SK-N-SH (cell line): ENCODE results near the gene PUM1. TPM values are rescaled to one million over a fixed set of nuclear protein-coding genes. Genes with fewer than 3 reads are reported as not detected.

ENCODE experiments used
- CTCF ChIA-PET: fragments of 300-600, 350-600 bp; formaldehyde crosslinking; extraction: SDS; loops from one replicate; lab custom pipeline; 2021; lab: Yijun Ruan, JAX
- POLR2A ChIA-PET: fragments of 350-600 bp; sonication (Branson Sonifier 250); formaldehyde crosslinking; extraction: SDS; loops from one replicate; lab custom pipeline; 2020; ENCODE audit warnings: antibody characterized with exemption, inconsistent platforms; lab: Yijun Ruan, JAX
- DNase-seq: peaks from one replicate; pipeline ENCODE4 v3.0.0; 2012
- H2AFZ ChIP-seq: fragments of 200-600 bp; sonication (generic); 2 replicates; pipeline ENCODE4 v1.8.1; 2016; ENCODE audit warnings: antibody characterized with exemption, mild to moderate bottlenecking, low read depth
- H3F3A ChIP-seq: fragments of 200-600 bp; sonication (generic); replicated peaks from 2 replicates; pipeline ENCODE3; 2016; ENCODE audit warnings: antibody characterized with exemption, mild to moderate bottlenecking; ENCODE audit not compliant: insufficient read depth
- H3K27ac ChIP-seq, 2 experiments: fragments of 200-500 bp in 1 of 2; fragments of 200-600 bp in 1 of 2; sonication (Bioruptor generic) in 1 of 2; sonication (generic), shearing (Covaris generic) in 1 of 2; 2 replicates each; pipeline versions ENCODE4 v1.5.1 to v1.6.1; 2014 to 2016; ENCODE audit warnings: low read depth in 2 of 2, inconsistent platforms in 1 of 2, low read length in 1 of 2, mild to moderate bottlenecking in 1 of 2, mixed read lengths in 1 of 2
- H3K27me3 ChIP-seq: fragments of 200-600 bp; sonication (generic), shearing (Covaris generic); 2 replicates; pipeline ENCODE4 v1.6.1; 2016; ENCODE audit warnings: mixed run types; ENCODE audit not compliant: insufficient read depth
- H3K36me3 ChIP-seq, 2 experiments: fragments of 200-500 bp in 1 of 2; fragments of 200-600 bp in 1 of 2; sonication (Bioruptor generic) in 1 of 2; sonication (generic) in 1 of 2; replicated peaks in 1 of 2; 2 replicates each; pipeline versions ENCODE3 to v1.5.1; 2014 to 2016; ENCODE audit warnings: low read length in 1 of 2, mild to moderate bottlenecking in 1 of 2; ENCODE audit not compliant: insufficient read depth in 2 of 2, control insufficient read depth in 1 of 2
- H3K4me1 ChIP-seq, 2 experiments: fragments of 200-500 bp in 1 of 2; fragments of 200-600 bp in 1 of 2; sonication (Bioruptor generic) in 1 of 2; sonication (generic), shearing (Covaris generic) in 1 of 2; 2 replicates each; pipeline versions ENCODE4 v1.5.1 to v1.6.1; 2014 to 2016; ENCODE audit warnings: low read depth in 1 of 2, low read length in 1 of 2, mixed run types in 1 of 2; ENCODE audit not compliant: insufficient read depth in 2 of 2, control insufficient read depth in 1 of 2
- H3K4me2 ChIP-seq: fragments of 200-600 bp; sonication (generic), shearing (Covaris generic); 2 replicates; pipeline ENCODE4 v1.6.1; 2017; ENCODE audit warnings: mixed run types
- H3K4me3 ChIP-seq, 2 experiments: fragments of 200-500 bp in 1 of 2; fragments of 200-600 bp in 1 of 2; sonication (Bioruptor generic) in 1 of 2; sonication (generic), shearing (Covaris generic) in 1 of 2; 2 replicates each; pipeline versions ENCODE4 v1.5.1 to v1.8.1; 2014 to 2016; ENCODE audit warnings: low read depth in 2 of 2, inconsistent platforms in 1 of 2, low read length in 1 of 2, mild to moderate bottlenecking in 1 of 2, mixed read lengths in 1 of 2, moderate library complexity in 1 of 2
- H3K79me2 ChIP-seq: fragments of 200-600 bp; sonication (generic); 2 replicates; pipeline ENCODE4 v1.8.1; 2017; ENCODE audit warnings: mild to moderate bottlenecking; ENCODE audit not compliant: insufficient read depth
- H3K9ac ChIP-seq: fragments of 200-600 bp; sonication (generic); 2 replicates; pipeline ENCODE4 v1.6.1; 2017; ENCODE audit warnings: mixed run types
- H3K9me2 ChIP-seq: fragments of 200-600 bp; sonication (generic); 2 replicates; pipeline ENCODE4 v1.6.1; 2017; ENCODE audit warnings: mixed run types
- H3K9me3 ChIP-seq: fragments of 200-600 bp; sonication (generic); 2 replicates; pipeline ENCODE4 v1.6.1; 2017; ENCODE audit warnings: mixed run types, mild to moderate bottlenecking, moderate library complexity
- H4K20me1 ChIP-seq: fragments of 200-600 bp; sonication (generic); 2 replicates; pipeline ENCODE4 v1.6.1; 2017; ENCODE audit warnings: mild to moderate bottlenecking, mixed run types; ENCODE audit not compliant: insufficient read depth
- CTCF ChIP-seq: fragments of 200-600 bp; sonication (generic); IDR thresholded peaks from 2 replicates; pipeline ENCODE4 v1.6.1; 2017; ENCODE audit warnings: antibody characterized with exemption, mild to moderate bottlenecking, moderate library complexity
- ELF1 ChIP-seq: IDR thresholded peaks from 2 replicates; pipeline ENCODE4 v1.4.0; 2012
- EP300 ChIP-seq, 2 experiments: IDR thresholded peaks; 2 replicates each; pipeline versions ENCODE4 v1.4.0 to v1.6.1; 2012; ENCODE audit warnings: borderline replicate concordance in 1 of 2, low read depth in 1 of 2, low read length in 1 of 2
- FOSL2 ChIP-seq: IDR thresholded peaks from 2 replicates; pipeline ENCODE4 v1.4.0; 2012; ENCODE audit warnings: low read depth, mild to moderate bottlenecking, moderate library complexity, borderline replicate concordance
- FOXJ3 ChIP-seq: sonication (generic); formaldehyde crosslinking; IDR thresholded peaks from 2 replicates; pipeline ENCODE4 v1.5.1; 2020; ENCODE audit warnings: mild to moderate bottlenecking, missing genetic modification reagents
- FOXM1 ChIP-seq: IDR thresholded peaks from 2 replicates; pipeline ENCODE4 v1.4.0; 2012; ENCODE audit warnings: low read depth, mild to moderate bottlenecking
- GABPA ChIP-seq: IDR thresholded peaks from 2 replicates; pipeline ENCODE4 v1.4.0; 2012; ENCODE audit warnings: low read depth, mild to moderate bottlenecking
- JUND ChIP-seq: IDR thresholded peaks from 2 replicates; pipeline ENCODE4 v1.4.0; 2012
- MEF2A ChIP-seq: IDR thresholded peaks from 2 replicates; pipeline ENCODE4 v1.4.0; 2012; ENCODE audit warnings: low read depth, borderline replicate concordance
- MXI1 ChIP-seq: IDR thresholded peaks from 2 replicates; pipeline ENCODE4 v1.6.1; 2012; ENCODE audit warnings: mild to moderate bottlenecking, low read depth, low read length, improper control_type of control experiment
- PBX3 ChIP-seq: IDR thresholded peaks from 2 replicates; pipeline ENCODE4; 2012
- RFX5 ChIP-seq: IDR thresholded peaks from 2 replicates; pipeline ENCODE4 v1.6.1; 2012; ENCODE audit warnings: mild to moderate bottlenecking, improper control_type of control experiment, low read length
- SIN3A ChIP-seq: IDR thresholded peaks from 2 replicates; pipeline ENCODE4 v1.6.1; 2012; ENCODE audit warnings: low read depth, mild to moderate bottlenecking, low read length, moderate library complexity, borderline replicate concordance
- SMC3 ChIP-seq: IDR thresholded peaks from 2 replicates; pipeline ENCODE4 v1.6.1; 2012; ENCODE audit warnings: low read depth, low read length, improper control_type of control experiment
- TCF12 ChIP-seq: IDR thresholded peaks from 2 replicates; pipeline ENCODE4 v1.4.0; 2012
- WGBS: methylation state at CpG from one replicate; pipeline ENCODE4 v1.1.6; 2017; ENCODE audit warnings: low lambda C conversion rate; 5-methylcytosine and 5-hydroxymethylcytosine counted together
- polyA plus RNA-seq, 3 experiments: library from polyadenylated mRNA; depleted of rRNA; stranded (reverse); fragments of >200 nt; gene quantifications; 2 replicates each; pipeline ENCODE4 v1.2.3, GENCODE V29; 2012
- TF ChIP-seq, protein P1 (sequence below): fragments of 150-350 bp; IDR thresholded peaks from 2 replicates; pipeline ENCODE4 v1.6.1; 2017; ENCODE audit warnings: antibody characterized with exemption, low read length, low read depth, borderline replicate concordance
- TF ChIP-seq, protein P2 (sequence below): IDR thresholded peaks from 2 replicates; pipeline ENCODE4 v1.4.0; 2012; ENCODE audit warnings: low read depth

The PUM1 gene
- polyA plus RNA-seq, 1 of the 3 experiments (the other 2 are of a cell fraction) = 66.7 TPM

DNA sequence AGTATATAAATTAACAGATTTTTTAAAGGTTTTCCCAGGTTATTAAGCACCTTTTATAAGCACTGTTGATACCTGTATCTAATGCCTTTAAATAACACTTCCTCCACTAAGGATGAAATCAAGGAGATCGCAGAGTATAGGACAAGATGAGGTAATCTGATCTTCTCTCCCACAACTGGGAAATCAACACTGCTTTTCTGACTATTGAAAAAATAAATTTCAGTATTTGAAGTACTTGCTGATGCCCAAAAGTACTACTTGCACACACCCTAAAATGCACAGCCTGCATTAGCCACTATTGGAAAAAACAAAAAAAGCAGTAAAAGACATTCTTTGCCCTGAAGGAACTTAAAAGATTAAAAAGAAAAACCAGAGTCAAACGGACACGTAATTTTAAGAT, 48.6 kb downstream of the PUM1 start:
- TF ChIP-seq FOSL2 (no peak), MEF2A (no peak), JUND (no peak), SMC3 (no peak), SIN3A (no peak), ELF1 (no peak), CTCF (no peak), GABPA (no peak), RFX5 (no peak), MXI1 (no peak), FOXJ3 (no peak), PBX3 (no peak), EP300 (IDR thresholded peaks at IDR 0.05; ENCODE audit: borderline replicate concordance in 1 of 2, low read depth in 1 of 2, low read length in 1 of 2) (no peak), FOXM1 (no peak), TCF12 (no peak)
- TF ChIP-seq, protein P1, sequence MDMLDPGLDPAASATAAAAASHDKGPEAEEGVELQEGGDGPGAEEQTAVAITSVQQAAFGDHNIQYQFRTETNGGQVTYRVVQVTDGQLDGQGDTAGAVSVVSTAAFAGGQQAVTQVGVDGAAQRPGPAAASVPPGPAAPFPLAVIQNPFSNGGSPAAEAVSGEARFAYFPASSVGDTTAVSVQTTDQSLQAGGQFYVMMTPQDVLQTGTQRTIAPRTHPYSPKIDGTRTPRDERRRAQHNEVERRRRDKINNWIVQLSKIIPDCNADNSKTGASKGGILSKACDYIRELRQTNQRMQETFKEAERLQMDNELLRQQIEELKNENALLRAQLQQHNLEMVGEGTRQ = no peak
- TF ChIP-seq, protein P2, sequence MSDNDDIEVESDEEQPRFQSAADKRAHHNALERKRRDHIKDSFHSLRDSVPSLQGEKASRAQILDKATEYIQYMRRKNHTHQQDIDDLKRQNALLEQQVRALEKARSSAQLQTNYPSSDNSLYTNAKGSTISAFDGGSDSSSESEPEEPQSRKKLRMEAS = no peak
- H2AFZ ChIP-seq = no peak overlapping the region
- H3K9me2 ChIP-seq = no peaks in the 10 kb centered on the region
- peaks cover 29 to 46% of the 10 kb centered on the region in 2 experiments for H3K4me1 ChIP-seq
- 71% methylated on average over 3 of the region's 3 CpGs for WGBS
- ChIA-PET POLR2A (no interaction called here), CTCF (no interaction called here)
- H3F3A ChIP-seq = peaks cover 10% of the 10 kb centered on the region
- H3K36me3 ChIP-seq = peaks cover 0 to 12% of the 10 kb centered on the region in 2 experiments
- H3K9me3 ChIP-seq = no peaks in the 10 kb centered on the region
- no peaks in the 10 kb centered on the region for H3K27me3 ChIP-seq
- H3K9ac ChIP-seq = no peak overlapping the region
- no peak overlapping the region for H3K4me2 ChIP-seq
- peak overlapping the region in 1 of 2 experiments; percentile 24; a peak in 1 of 4 replicates for H3K27ac ChIP-seq
- H4K20me1 ChIP-seq = peaks cover 100% of the 10 kb centered on the region
- no peak overlapping the region for H3K4me3 ChIP-seq
- peaks cover 100% of the 10 kb centered on the region for H3K79me2 ChIP-seq
- DNase-seq = no peak
